ENCODE data around the gene SMG9.

DNA sequence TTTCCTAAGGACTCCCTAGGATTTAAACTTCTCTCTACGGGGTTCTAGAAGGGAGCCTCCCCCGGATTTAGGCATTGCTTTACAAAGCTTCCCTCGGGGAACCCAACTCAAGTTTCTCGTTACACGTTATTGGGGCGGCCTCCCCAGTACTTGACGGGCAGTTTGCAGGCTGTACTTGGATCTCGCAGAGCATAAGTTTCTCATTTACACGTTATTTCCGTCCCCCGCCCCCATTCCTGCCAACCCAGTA is 584 bp downstream of the SMG9 start:
- TF ChIP-seq POLR2A (IDR thresholded peaks at IDR 0.05) (no peak), POLR2AphosphoS5 (IDR thresholded peaks at IDR 0.05) (no peak)
